ENCODE results near the gene RHOBTB1.

Gene RHOBTB1

DNA sequence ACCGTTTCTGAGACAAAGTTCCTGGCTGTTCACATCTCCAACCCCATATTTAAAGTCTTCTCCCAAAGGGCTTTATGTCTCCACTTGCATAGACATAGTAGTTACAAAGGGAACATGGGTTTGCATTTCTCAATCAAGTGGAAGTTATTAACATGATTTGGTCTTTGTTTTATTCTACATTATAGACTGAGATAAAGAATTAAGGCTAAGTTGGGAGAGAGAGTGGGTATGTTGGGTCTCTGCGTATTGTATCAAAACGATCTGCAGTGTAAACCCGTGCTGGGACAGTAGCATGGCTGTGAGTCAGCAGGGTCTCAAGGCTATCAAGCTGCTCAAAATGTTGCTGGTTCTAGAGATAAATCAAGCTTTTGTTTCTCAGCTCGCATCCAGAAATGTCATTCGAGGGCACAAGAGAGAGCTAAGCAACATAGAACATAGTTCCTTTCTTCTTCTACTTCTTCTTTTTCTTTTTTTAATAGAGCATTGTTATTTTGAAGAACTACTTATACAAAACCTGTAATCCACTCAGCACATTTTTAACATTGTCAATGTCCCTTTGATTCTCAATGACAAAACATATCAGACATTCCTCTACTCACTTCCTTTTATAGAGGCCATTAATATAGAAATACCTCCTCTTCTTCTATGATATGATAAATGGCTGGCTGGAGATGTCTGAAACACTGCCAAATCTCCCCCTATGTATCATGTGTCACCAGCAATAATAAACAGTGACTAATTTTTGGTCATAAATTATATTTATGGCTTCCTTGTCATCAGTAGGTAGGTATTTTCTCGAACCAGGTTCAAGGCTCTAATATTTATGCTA lies 34.5 kb upstream of the RHOBTB1 start:
- Histone ChIP-seq H2BK120ac (ENCODE audit: insufficient read depth, low read length, poor library complexity) (no peak overlapping the region), H3K18ac (ENCODE audit: low read length) (no peak overlapping the region), H3K27me3 (ENCODE audit: insufficient read depth, low read length) (no peaks in the 10 kb centered on the region), H3K27ac (ENCODE audit: low read depth, low read length) (no peak overlapping the region), H3K4me3 (ENCODE audit: low read depth, low read length) (no peak overlapping the region), H3K79me1 (ENCODE audit: low read length) (no peaks in the 10 kb centered on the region), H2AFZ (ENCODE audit: insufficient read depth, low read length, poor library complexity) (no peak overlapping the region), H3K14ac (ENCODE audit: low read length) (no peak overlapping the region), H4K91ac (ENCODE audit: low read depth, low read length) (no peak overlapping the region), H4K12ac (ENCODE audit: low read depth, low read length) (no peak overlapping the region), H3K9ac (ENCODE audit: low read length) (no peak overlapping the region), H3K4ac (ENCODE audit: low read depth, low read length) (no peak overlapping the region), H4K8ac (ENCODE audit: low read depth, low read length) (no peak overlapping the region), H3K79me2 (ENCODE audit: control insufficient read depth, insufficient read depth, low read length, poor library complexity) (no peaks in the 10 kb centered on the region), H2BK12ac (ENCODE audit: low read length) (no peak overlapping the region), H2AK5ac (ENCODE audit: low read length) (no peak overlapping the region), H3K4me1 (ENCODE audit: control insufficient read depth in 1 of 2, insufficient read depth in 2 of 2, low read length in 2 of 2) (peaks cover 0 to 2% of the 10 kb centered on the region in 2 experiments), H3K9me3 (ENCODE audit: insufficient read depth, low read depth, low read length) (no peaks in the 10 kb centered on the region), H3K36me3 (ENCODE audit: control insufficient read depth in 1 of 2, insufficient read depth in 2 of 2, low read length in 2 of 2) (no peaks in the 10 kb centered on the region), H3K4me2 (ENCODE audit: low read length) (no peak overlapping the region), H3K23ac (ENCODE audit: low read length) (no peak overlapping the region), H2BK5ac (ENCODE audit: low read depth, low read length, poor library complexity) (no peak overlapping the region)
- WGBS (ENCODE audit: extremely low coverage, insufficient coverage, insufficient read length), result no CpG with 5 or more reads among the region's 7 CpGs
- no peak for DNase-seq

DNA sequence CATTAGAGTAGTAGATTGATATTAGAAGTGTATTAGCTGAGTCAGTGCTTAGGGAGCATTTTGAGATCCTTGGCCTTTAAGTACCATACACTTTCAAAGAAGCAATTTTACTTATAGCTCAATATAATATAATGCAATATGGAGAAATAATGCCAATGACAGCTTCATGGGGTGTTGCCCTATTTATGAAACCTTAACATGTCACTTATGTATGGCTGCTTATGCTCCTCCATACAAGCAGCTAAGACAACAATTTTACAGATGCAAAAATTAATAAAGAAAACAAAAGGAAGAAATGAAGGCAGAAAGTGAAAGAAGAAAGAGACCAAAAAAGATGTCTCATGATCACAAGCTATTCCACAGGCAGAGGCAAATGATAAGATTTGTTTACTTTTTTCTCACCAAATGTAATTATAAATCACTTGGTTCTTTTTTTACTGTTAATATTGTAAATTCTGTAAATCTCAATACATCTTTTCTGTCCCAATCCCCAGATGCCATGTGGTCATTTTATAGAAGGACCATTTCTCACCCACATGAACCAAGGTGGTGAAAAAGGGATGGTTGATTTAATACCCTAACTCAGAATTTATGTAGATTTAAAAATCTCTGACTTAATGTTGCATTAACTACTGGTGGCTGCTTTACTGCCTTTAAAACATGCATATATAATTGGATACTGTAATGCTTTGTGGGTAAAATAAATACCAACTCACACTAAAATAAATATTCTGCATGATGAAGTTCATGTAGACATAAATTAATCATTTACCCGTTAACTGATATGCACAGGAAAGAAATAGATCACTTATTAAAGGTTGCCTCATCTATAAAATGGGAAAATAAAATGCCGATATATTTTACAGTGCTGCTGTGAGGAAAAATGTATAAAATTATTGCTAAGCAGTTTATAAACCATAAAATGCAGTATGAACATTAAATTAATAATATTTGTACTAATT lies 33.5 kb upstream of the RHOBTB1 start:
- H2BK12ac ChIP-seq (ENCODE audit: low read length), result no peak overlapping the region
- no peak overlapping the region for H3K23ac ChIP-seq (ENCODE audit: low read length)
- no peak overlapping the region for H3K27ac ChIP-seq (ENCODE audit: low read depth, low read length)
- H3K18ac ChIP-seq (ENCODE audit: low read length), result no peak overlapping the region
- no peak overlapping the region for H3K4me2 ChIP-seq (ENCODE audit: low read length)
- no peak overlapping the region for H3K4me3 ChIP-seq (ENCODE audit: low read depth, low read length)
- H3K27me3 ChIP-seq (ENCODE audit: insufficient read depth, low read length), result no peaks in the 10 kb centered on the region
- H4K12ac ChIP-seq (ENCODE audit: low read depth, low read length), result no peak overlapping the region
- no CpG with 5 or more reads among the region's 2 CpGs for WGBS (ENCODE audit: extremely low coverage, insufficient coverage, insufficient read length)
- no peaks in the 10 kb centered on the region for H3K79me2 ChIP-seq (ENCODE audit: control insufficient read depth, insufficient read depth, low read length, poor library complexity)
- no peak overlapping the region for H3K14ac ChIP-seq (ENCODE audit: low read length)
- H3K79me1 ChIP-seq (ENCODE audit: low read length), result no peaks in the 10 kb centered on the region
- no peak overlapping the region for H4K91ac ChIP-seq (ENCODE audit: low read depth, low read length)
- H3K9me3 ChIP-seq (ENCODE audit: insufficient read depth, low read depth, low read length), result no peaks in the 10 kb centered on the region
- no peak overlapping the region for H2AFZ ChIP-seq (ENCODE audit: insufficient read depth, low read length, poor library complexity)
- no peak overlapping the region for H2AK5ac ChIP-seq (ENCODE audit: low read length)
- no peak overlapping the region for H2BK120ac ChIP-seq (ENCODE audit: insufficient read depth, low read length, poor library complexity)
- no peak overlapping the region for H4K8ac ChIP-seq (ENCODE audit: low read depth, low read length)
- H3K9ac ChIP-seq (ENCODE audit: low read length), result no peak overlapping the region
- peaks cover 0 to 2% of the 10 kb centered on the region in 2 experiments for H3K4me1 ChIP-seq (ENCODE audit: control insufficient read depth in 1 of 2, insufficient read depth in 2 of 2, low read length in 2 of 2)
- no peak for DNase-seq
- H3K36me3 ChIP-seq (ENCODE audit: control insufficient read depth in 1 of 2, insufficient read depth in 2 of 2, low read length in 2 of 2), result no peaks in the 10 kb centered on the region
- no peak overlapping the region for H3K4ac ChIP-seq (ENCODE audit: low read depth, low read length)
- H2BK5ac ChIP-seq (ENCODE audit: low read depth, low read length, poor library complexity), result no peak overlapping the region

DNA sequence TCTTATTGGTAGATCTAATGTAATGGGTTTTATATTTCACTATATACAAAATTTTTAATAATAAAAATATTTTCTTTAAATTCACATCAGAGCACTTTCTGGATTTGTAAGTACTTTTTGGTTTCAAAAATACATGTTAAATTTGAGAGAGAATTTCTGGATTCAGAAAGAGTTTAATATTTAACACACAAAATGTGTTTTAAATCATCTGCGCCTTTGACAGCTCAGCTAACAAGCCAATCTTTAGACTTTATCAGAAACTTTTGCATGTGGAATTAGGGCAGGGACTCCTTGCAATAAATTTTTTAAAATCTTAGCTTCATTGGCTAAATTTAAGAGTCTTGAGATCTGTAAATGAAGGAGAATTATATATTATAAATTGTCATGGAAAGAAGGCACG lies 32.7 kb upstream of the RHOBTB1 start:
- Histone ChIP-seq H3K4me2 (ENCODE audit: low read length) (no peak overlapping the region), H3K9me3 (ENCODE audit: insufficient read depth, low read depth, low read length) (no peaks in the 10 kb centered on the region), H3K79me1 (ENCODE audit: low read length) (no peaks in the 10 kb centered on the region), H2BK12ac (ENCODE audit: low read length) (no peak overlapping the region), H3K4ac (ENCODE audit: low read depth, low read length) (no peak overlapping the region), H3K27ac (ENCODE audit: low read depth, low read length) (no peak overlapping the region), H2AFZ (ENCODE audit: insufficient read depth, low read length, poor library complexity) (no peak overlapping the region), H4K12ac (ENCODE audit: low read depth, low read length) (no peak overlapping the region), H2BK120ac (ENCODE audit: insufficient read depth, low read length, poor library complexity) (no peak overlapping the region), H2AK5ac (ENCODE audit: low read length) (no peak overlapping the region), H3K27me3 (ENCODE audit: insufficient read depth, low read length) (no peaks in the 10 kb centered on the region), H2BK5ac (ENCODE audit: low read depth, low read length, poor library complexity) (no peak overlapping the region), H4K91ac (ENCODE audit: low read depth, low read length) (no peak overlapping the region), H3K14ac (ENCODE audit: low read length) (no peak overlapping the region), H3K79me2 (ENCODE audit: control insufficient read depth, insufficient read depth, low read length, poor library complexity) (no peaks in the 10 kb centered on the region), H3K23ac (ENCODE audit: low read length) (no peak overlapping the region), H3K36me3 (ENCODE audit: control insufficient read depth in 1 of 2, insufficient read depth in 2 of 2, low read length in 2 of 2) (no peaks in the 10 kb centered on the region), H3K4me3 (ENCODE audit: low read depth, low read length) (no peak overlapping the region), H3K18ac (ENCODE audit: low read length) (no peak overlapping the region), H3K9ac (ENCODE audit: low read length) (no peak overlapping the region), H4K8ac (ENCODE audit: low read depth, low read length) (no peak overlapping the region), H3K4me1 (ENCODE audit: control insufficient read depth in 1 of 2, insufficient read depth in 2 of 2, low read length in 2 of 2) (peaks cover 0 to 2% of the 10 kb centered on the region in 2 experiments)
- WGBS (ENCODE audit: extremely low coverage, insufficient coverage, insufficient read length), result no CpG with 5 or more reads among the region's 2 CpGs
- DNase-seq, result no peak

DNA sequence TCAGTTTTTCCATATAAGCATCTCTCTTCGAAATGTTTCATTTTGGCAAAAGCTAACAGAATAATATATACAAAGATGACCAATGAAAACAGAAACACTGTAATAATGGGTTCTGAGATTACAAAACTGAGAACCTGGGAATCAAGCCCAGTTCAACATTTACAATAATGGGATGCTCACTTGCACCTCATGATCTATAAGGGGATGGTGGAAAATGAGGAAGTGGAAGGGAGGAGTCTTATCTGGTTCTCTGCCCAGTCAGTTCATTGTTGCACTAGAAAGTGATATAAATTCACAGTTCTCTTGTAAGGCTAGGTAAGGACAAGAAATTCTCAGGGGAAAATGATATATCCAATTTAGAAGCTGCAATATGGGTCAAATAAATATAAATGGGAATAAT lies 31.7 kb upstream of the RHOBTB1 start:
- Histone ChIP-seq H3K36me3 (ENCODE audit: control insufficient read depth in 1 of 2, insufficient read depth in 2 of 2, low read length in 2 of 2) (no peaks in the 10 kb centered on the region), H3K18ac (ENCODE audit: low read length) (no peak overlapping the region)

More for the DNA sequence above, 31.7 kb upstream of the RHOBTB1 start:
- no CpG with 5 or more reads among the region's 1 CpG for WGBS (ENCODE audit: extremely low coverage, insufficient coverage, insufficient read length)
- Histone ChIP-seq H3K14ac (ENCODE audit: low read length) (no peak overlapping the region), H3K4me3 (ENCODE audit: low read depth, low read length) (no peak overlapping the region), H3K23ac (ENCODE audit: low read length) (no peak overlapping the region), H2BK5ac (ENCODE audit: low read depth, low read length, poor library complexity) (no peak overlapping the region), H3K9ac (ENCODE audit: low read length) (no peak overlapping the region), H2BK12ac (ENCODE audit: low read length) (no peak overlapping the region), H4K91ac (ENCODE audit: low read depth, low read length) (no peak overlapping the region), H3K79me1 (ENCODE audit: low read length) (no peaks in the 10 kb centered on the region), H3K4me1 (ENCODE audit: control insufficient read depth in 1 of 2, insufficient read depth in 2 of 2, low read length in 2 of 2) (peaks cover 0 to 2% of the 10 kb centered on the region in 2 experiments), H3K9me3 (ENCODE audit: insufficient read depth, low read depth, low read length) (no peaks in the 10 kb centered on the region), H2BK120ac (ENCODE audit: insufficient read depth, low read length, poor library complexity) (no peak overlapping the region), H3K27ac (ENCODE audit: low read depth, low read length) (no peak overlapping the region), H2AK5ac (ENCODE audit: low read length) (no peak overlapping the region), H3K27me3 (ENCODE audit: insufficient read depth, low read length) (no peaks in the 10 kb centered on the region), H2AFZ (ENCODE audit: insufficient read depth, low read length, poor library complexity) (no peak overlapping the region), H3K79me2 (ENCODE audit: control insufficient read depth, insufficient read depth, low read length, poor library complexity) (no peaks in the 10 kb centered on the region), H4K8ac (ENCODE audit: low read depth, low read length) (no peak overlapping the region), H3K4ac (ENCODE audit: low read depth, low read length) (no peak overlapping the region), H4K12ac (ENCODE audit: low read depth, low read length) (no peak overlapping the region), H3K4me2 (ENCODE audit: low read length) (no peak overlapping the region)
- DNase-seq, result no peak
